ENCODE data around the gene PTGES3. TPM values are rescaled to one million over a fixed set of nuclear protein-coding genes. Genes with fewer than 3 reads are reported as not detected.
"Not testable (repeated sequence)": the region's sequence is repeated elsewhere in the genome, so short reads cannot be mapped to it uniquely, and the experiment has no call there.

The PTGES3 gene
- total RNA-seq, 1 donor from 2014 or later: 121 TPM

- intact Hi-C loops (cut with DNase I): no loop called here
Measured at GRCh38 chr12:56714431-56714929, 26.4 kb upstream of the PTGES3 start.

GRCh38 chr12:56713345-56713744 lies 25.3 kb upstream of the PTGES3 start:
- DNase-seq (ENCODE audit: low spot score): no peak
- intact Hi-C loops (cut with DNase I): no loop called here

More at GRCh38 chr12:56714431-56714929, 26.4 kb upstream of the PTGES3 start:
- DNase-seq (ENCODE audit: low spot score): no peak

- intact Hi-C loops (cut with DNase I): no loop called here
- DNase-seq (ENCODE audit: low spot score): no peak
Measured at GRCh38 chr12:56709759-56710376, 21.8 kb upstream of the PTGES3 start.

- intact Hi-C loops (cut with DNase I); DNase-seq (ENCODE audit: low spot score): not testable (repeated sequence)
Measured at GRCh38 chr12:56704522-56704921, 16.4 kb upstream of the PTGES3 start.

GRCh38 chr12:56699020-56699661 lies 11.1 kb upstream of the PTGES3 start:
- no peak for DNase-seq (ENCODE audit: low spot score)
- intact Hi-C loops (cut with DNase I): no loop called here

- intact Hi-C loops (cut with DNase I): no loop called here
- no peak for DNase-seq (ENCODE audit: low spot score)
Measured at GRCh38 chr12:56695327-56696101, 7.4 kb upstream of the PTGES3 start.

- no peak for DNase-seq (ENCODE audit: low spot score)
- intact Hi-C loops (cut with DNase I): no loop called here
Measured at GRCh38 chr12:56694161-56694560, 6.1 kb upstream of the PTGES3 start.

GRCh38 chr12:56688846-56689109 lies 694 bp upstream of the PTGES3 start:
- intact Hi-C loops (cut with DNase I): loop anchor here (1.0 to 2.0 kb wide), 2 partner anchors 37 to 52 kb away; partner anchors contain the start of gene NACA
- no peak for DNase-seq (ENCODE audit: low spot score)

GRCh38 chr12:56687223-56688128 lies 608 bp downstream of the PTGES3 start:
- peak; percentile 85 for DNase-seq (ENCODE audit: low spot score)
- intact Hi-C loops (cut with DNase I): loop anchor here (1.0 to 2.0 kb wide), 3 partner anchors 38 to 51 kb away; partner anchors contain the start of genes ATP5F1B and NACA

- intact Hi-C loops (cut with DNase I): no loop called here
- no peak for DNase-seq (ENCODE audit: low spot score)
Measured at GRCh38 chr12:56684745-56685359, 3.2 kb downstream of the PTGES3 start.

GRCh38 chr12:56682323-56682722 lies 5.8 kb downstream of the PTGES3 start:
- no peak for DNase-seq (ENCODE audit: low spot score)
- intact Hi-C loops (cut with DNase I): no loop called here

GRCh38 chr12:56679883-56680575 lies 8.1 kb downstream of the PTGES3 start:
- DNase-seq (ENCODE audit: low spot score): no peak
- intact Hi-C loops (cut with DNase I): no loop called here

GRCh38 chr12:56678852-56679251 lies 9.2 kb downstream of the PTGES3 start:
- DNase-seq (ENCODE audit: low spot score): no peak
- intact Hi-C loops (cut with DNase I): no loop called here

GRCh38 chr12:56677680-56678079 lies 10.4 kb downstream of the PTGES3 start:
- intact Hi-C loops (cut with DNase I): no loop called here
- no peak for DNase-seq (ENCODE audit: low spot score)

GRCh38 chr12:56676851-56677580 lies 11.1 kb downstream of the PTGES3 start:
- no peak for DNase-seq (ENCODE audit: low spot score)
- intact Hi-C loops (cut with DNase I): no loop called here

- intact Hi-C loops (cut with DNase I): no loop called here
- DNase-seq (ENCODE audit: low spot score): no peak
Measured at GRCh38 chr12:56671608-56672007, 16.5 kb downstream of the PTGES3 start.

GRCh38 chr12:56670836-56671235 lies 17.2 kb downstream of the PTGES3 start:
- intact Hi-C loops (cut with DNase I): no loop called here
- no peak for DNase-seq (ENCODE audit: low spot score)

- intact Hi-C loops (cut with DNase I): no loop called here
- no peak for DNase-seq (ENCODE audit: low spot score)
Measured at GRCh38 chr12:56668197-56668457, 20.0 kb downstream of the PTGES3 start.
